GM12878 (cell line): ENCODE data around the gene STK4. TPM values are rescaled to one million over a fixed set of nuclear protein-coding genes. Genes with fewer than 3 reads are reported as not detected.
A peak's percentile ranks its signal among the peaks of the same experiment; 100 is the strongest.

ENCODE experiments used
- ATAC-seq: fragments of 200-7000 bp; cut with Tn5 transposase; 3 replicates; pipeline ENCODE4 v1.9.1; 2020; ENCODE audit warnings: mild to moderate bottlenecking, moderate library complexity
- BruUV-seq: library from RNA; stranded (reverse); fragments of 400-500 nt; replicated peaks from 2 replicates; lab custom pipeline; 2021; lab: Mats Ljungman, UMichigan
- CTCF ChIA-PET: fragments of 300-600 bp; sonication (Branson Sonifier 250); formaldehyde crosslinking; extraction: SDS; loops from one replicate; lab custom pipeline; 2021; ENCODE audit warnings: inconsistent platforms; lab: Yijun Ruan, JAX
- POLR2A ChIA-PET: fragments of 350-600 bp; formaldehyde crosslinking; extraction: SDS; loops from one replicate; lab custom pipeline; 2021; ENCODE audit warnings: inconsistent platforms; lab: Charles Lee
- RAD21 ChIA-PET: fragments of 300-600 bp; sonication (Branson Sonifier 250); formaldehyde crosslinking; loops from one replicate; lab custom pipeline; 2023; ENCODE audit warnings: antibody characterized with exemption; ENCODE audit not compliant: unreplicated experiment; lab: Charles Lee
- SMC1A ChIA-PET: fragments of 300-600 bp; sonication (Branson Sonifier 250); formaldehyde crosslinking; loops from one replicate; lab custom pipeline; 2023; ENCODE audit not compliant: unreplicated experiment, uncharacterized antibody; lab: Charles Lee
- DNase-seq: peaks from one replicate; pipeline ENCODE4 v3.0.0-alpha.2; 2011; ENCODE audit warnings: low read depth, low spot score
- FAIRE-seq: peaks from 3 replicates; lab custom pipeline; 2011; peaks lifted over from hg19 to GRCh38; lab: Jason Lieb, UNC
- H2AFZ ChIP-seq: 2 replicates; pipeline ENCODE4 v1.6.0; 2011; ENCODE audit warnings: low read depth, low read length, control low read depth; ENCODE audit not compliant: control insufficient read depth
- H3K27ac ChIP-seq: 2 replicates; pipeline ENCODE4 v1.5.1; 2011; ENCODE audit warnings: control low read depth; ENCODE audit not compliant: control insufficient read depth, insufficient read depth
- H3K27me3 ChIP-seq, 2 experiments: replicated peaks in 1 of 2; 2 replicates each; pipeline versions ENCODE4 v1.6.0 to v1.6.1; 2011; ENCODE audit warnings: low read length in 1 of 2; ENCODE audit not compliant: control insufficient read depth in 2 of 2, insufficient read depth in 2 of 2
- H3K36me3 ChIP-seq, 2 experiments: 2 replicates each; pipeline ENCODE4 v1.5.1; 2011; ENCODE audit warnings: low read length in 1 of 2; ENCODE audit not compliant: control insufficient read depth in 2 of 2, insufficient read depth in 2 of 2
- H3K4me1 ChIP-seq: 2 replicates; pipeline ENCODE4 v1.6.1; 2011; ENCODE audit warnings: mild to moderate bottlenecking, low read length, moderate library complexity, mixed read lengths; ENCODE audit not compliant: control insufficient read depth, insufficient read depth
- H3K4me2 ChIP-seq: 2 replicates; pipeline ENCODE4 v1.6.0; 2011; ENCODE audit warnings: control low read depth; ENCODE audit not compliant: control insufficient read depth, insufficient read depth
- H3K4me3 ChIP-seq: fragments of 200-600 bp; sonication (generic); 2 replicates; pipeline ENCODE4 v1.5.1; 2016
- H3K79me2 ChIP-seq: 2 replicates; pipeline ENCODE4 v1.6.0; 2011; ENCODE audit warnings: low read length; ENCODE audit not compliant: control insufficient read depth, insufficient read depth
- H3K9ac ChIP-seq: 2 replicates; pipeline ENCODE4 v1.8.0; 2011; ENCODE audit warnings: low read length, control low read depth, mixed read lengths; ENCODE audit not compliant: control insufficient read depth, insufficient read depth
- H3K9me3 ChIP-seq: replicated peaks from 3 replicates; pipeline ENCODE4 v1.5.1; 2011; ENCODE audit warnings: mild to moderate bottlenecking, low read length; ENCODE audit not compliant: control insufficient read depth, insufficient read depth
- H4K20me1 ChIP-seq: 2 replicates; pipeline ENCODE4 v1.6.0; 2011; ENCODE audit not compliant: control insufficient read depth, insufficient read depth
- POLR2A ChIP-seq: IDR thresholded peaks from 2 replicates; pipeline ENCODE4 v1.6.1; 2011; ENCODE audit warnings: low read depth, mild to moderate bottlenecking, low read length
- WGBS: methylation state at CpG from one replicate; pipeline ENCODE4 v1.1.6; 2016; ENCODE audit warnings: low lambda C conversion rate; ENCODE audit not compliant: insufficient replicate concordance, insufficient coverage; ENCODE audit errors: missing lambda C conversion rate; 5-methylcytosine and 5-hydroxymethylcytosine counted together
- in situ Hi-C: fragments of 300-500 bp; cut with MboI; formaldehyde crosslinking; loops from 9 replicates; pipeline ENCODE4 v1.14.3; 2018; ENCODE audit warnings: mixed read lengths
- intact Hi-C: fragments of 100-400 bp; cut with micrococcal nuclease; formaldehyde crosslinking; loops from one replicate; pipeline ENCODE4 v1.14.2; 2022; ENCODE audit not compliant: unreplicated experiment
- polyA plus RNA-seq, 11 experiments: library from polyadenylated mRNA; depleted of rRNA in 4 of 11; unstranded in 6 of 11; stranded (reverse) in 5 of 11; fragments of >200 nt; fragmentation: Nextera tagmentation in 4 of 11; fragmentation: Illumina TruSeq in 1 of 11; extraction: Ambion mirVana in 4 of 11; extraction: Trizol in 1 of 11; gene quantifications; 1 replicate in 1 of 11; 2 replicates in 10 of 11; pipeline versions ENCODE4 v1.2.1 to v1.2.3, GENCODE V29; 2011 to 2016; ENCODE audit warnings: inconsistent platforms in 2 of 11, missing spikeins in 2 of 11, low read depth in 1 of 11
- total RNA-seq, 4 experiments: library from RNA; depleted of rRNA in 3 of 4; stranded (reverse); fragments of >200 nt in 3 of 4; fragmentation: Illumina TruSeq in 1 of 4; extraction: Trizol in 1 of 4; gene quantifications; 2 replicates each; pipeline versions ENCODE4 v1.2.1 to v1.2.3, GENCODE V29; 2013 to 2021
- TF ChIP-seq, protein P1 (sequence below): fragments of 150-350 bp; IDR thresholded peaks from 2 replicates; pipeline ENCODE4 v1.6.1; 2016; ENCODE audit warnings: low read depth, low read length
- TF ChIP-seq, protein P2 (sequence below): fragments of 450-650 bp; IDR thresholded peaks from 2 replicates; pipeline ENCODE4 v1.6.1; 2018; ENCODE audit warnings: mild to moderate bottlenecking, low read depth, moderate library complexity; ENCODE audit not compliant: partially characterized antibody

The STK4 gene
- total and polyA plus RNA-seq, 10 of the 15 experiments (the other 5 are each of a cell fraction or from before 2014, with no cell fraction given) = 24.0 to 135 (median 89.7) TPM

DNA sequence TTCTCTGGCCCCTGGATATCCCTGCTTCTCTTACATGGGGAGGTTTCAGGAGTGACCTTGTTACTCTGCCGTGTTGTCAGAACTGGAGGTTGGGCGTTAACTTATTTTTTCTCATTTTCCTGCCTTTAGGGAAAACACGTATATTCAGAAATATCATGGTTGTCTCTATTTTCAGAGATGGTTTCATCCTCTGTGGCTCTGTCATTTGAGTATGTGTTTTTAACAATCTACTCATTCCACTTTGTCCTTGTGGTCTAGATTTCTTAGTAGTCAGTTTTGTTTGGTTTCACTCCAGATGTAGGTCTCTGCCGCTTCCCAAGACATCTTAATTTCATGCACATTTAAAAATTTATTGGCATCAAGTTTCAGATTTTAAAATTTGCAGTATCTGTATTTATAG, 88.7 kb downstream of the STK4 start (continued):
- TF ChIP-seq, protein P1, sequence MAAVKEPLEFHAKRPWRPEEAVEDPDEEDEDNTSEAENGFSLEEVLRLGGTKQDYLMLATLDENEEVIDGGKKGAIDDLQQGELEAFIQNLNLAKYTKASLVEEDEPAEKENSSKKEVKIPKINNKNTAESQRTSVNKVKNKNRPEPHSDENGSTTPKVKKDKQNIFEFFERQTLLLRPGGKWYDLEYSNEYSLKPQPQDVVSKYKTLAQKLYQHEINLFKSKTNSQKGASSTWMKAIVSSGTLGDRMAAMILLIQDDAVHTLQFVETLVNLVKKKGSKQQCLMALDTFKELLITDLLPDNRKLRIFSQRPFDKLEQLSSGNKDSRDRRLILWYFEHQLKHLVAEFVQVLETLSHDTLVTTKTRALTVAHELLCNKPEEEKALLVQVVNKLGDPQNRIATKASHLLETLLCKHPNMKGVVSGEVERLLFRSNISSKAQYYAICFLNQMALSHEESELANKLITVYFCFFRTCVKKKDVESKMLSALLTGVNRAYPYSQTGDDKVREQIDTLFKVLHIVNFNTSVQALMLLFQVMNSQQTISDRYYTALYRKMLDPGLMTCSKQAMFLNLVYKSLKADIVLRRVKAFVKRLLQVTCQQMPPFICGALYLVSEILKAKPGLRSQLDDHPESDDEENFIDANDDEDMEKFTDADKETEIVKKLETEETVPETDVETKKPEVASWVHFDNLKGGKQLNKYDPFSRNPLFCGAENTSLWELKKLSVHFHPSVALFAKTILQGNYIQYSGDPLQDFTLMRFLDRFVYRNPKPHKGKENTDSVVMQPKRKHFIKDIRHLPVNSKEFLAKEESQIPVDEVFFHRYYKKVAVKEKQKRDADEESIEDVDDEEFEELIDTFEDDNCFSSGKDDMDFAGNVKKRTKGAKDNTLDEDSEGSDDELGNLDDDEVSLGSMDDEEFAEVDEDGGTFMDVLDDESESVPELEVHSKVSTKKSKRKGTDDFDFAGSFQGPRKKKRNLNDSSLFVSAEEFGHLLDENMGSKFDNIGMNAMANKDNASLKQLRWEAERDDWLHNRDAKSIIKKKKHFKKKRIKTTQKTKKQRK = no peak

DNA sequence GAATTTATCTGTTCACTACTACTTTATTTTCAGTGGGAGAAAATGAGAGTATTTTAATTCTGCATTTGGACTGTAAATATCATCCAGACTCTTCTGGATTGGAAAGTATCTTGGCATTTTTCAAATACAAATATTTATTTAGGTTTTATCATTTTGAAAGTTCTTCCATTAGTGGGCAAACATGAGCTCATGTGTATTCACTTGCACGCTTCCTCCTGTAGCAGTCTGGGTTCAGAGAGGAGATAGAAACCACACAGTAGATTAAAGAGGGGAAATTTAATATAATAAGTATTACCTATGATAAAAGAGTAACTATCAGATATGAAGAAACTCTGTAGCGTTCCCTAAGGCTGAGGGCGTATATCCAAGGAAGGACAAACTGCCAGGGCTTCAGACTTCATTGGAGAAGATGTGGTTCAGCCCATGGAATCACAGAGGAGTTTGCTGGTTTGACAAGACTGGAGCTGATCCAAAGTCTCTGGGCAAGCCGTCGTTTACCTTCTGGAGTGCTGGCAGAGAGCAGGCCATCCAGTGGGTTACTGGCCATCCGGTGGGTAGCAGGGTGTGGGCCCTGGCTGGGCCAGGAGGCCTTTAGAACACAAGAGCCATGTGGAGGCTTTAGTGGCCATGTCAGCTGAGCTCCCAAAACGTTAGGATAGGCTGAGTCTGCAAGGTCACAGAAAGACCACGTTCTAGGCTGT, 90.3 kb downstream of the STK4 start:
- H3K4me2 ChIP-seq = no peak overlapping the region
- BruUV-seq = no TSS peak
- ChIA-PET RAD21 (interaction anchor here (3.3 kb wide), 1 partner anchor 13 kb away, joined by 15 read pairs; no protein-coding TSS in a partner anchor), CTCF (interaction anchor here (1.0 to 1.5 kb wide), 3 partner anchors 13 to 237 kb away, joined by 3 read pairs; no protein-coding TSS in a partner anchor), POLR2A (interaction anchor here (1.3 to 1.4 kb wide), 2 partner anchors 12 to 23 kb away, joined by 3 read pairs; no protein-coding TSS in a partner anchor), SMC1A (interaction anchor here (1.0 kb wide), 1 partner anchor 27 kb away, joined by 3 read pairs; no protein-coding TSS in a partner anchor)
- H2AFZ ChIP-seq = no peak overlapping the region
- intact Hi-C loops (no loop called here), in situ Hi-C loops (no loop called here)
- no peak overlapping the region for H3K4me3 ChIP-seq
- peaks cover 11% of the 10 kb centered on the region for H3K79me2 ChIP-seq
- H3K9me3 ChIP-seq = no peaks in the 10 kb centered on the region
- H3K9ac ChIP-seq = no peak overlapping the region
- peaks cover 6 to 19% of the 10 kb centered on the region in 2 experiments for H3K36me3 ChIP-seq
- DNase-seq (no peak), FAIRE-seq (no peak), ATAC-seq (no peak)
- H3K4me1 ChIP-seq = peaks cover 27% of the 10 kb centered on the region
- no peaks in the 10 kb centered on the region for H3K27me3 ChIP-seq
- 81% methylated on average over 8 of the region's 8 CpGs for WGBS
- TF ChIP-seq, protein P2, sequence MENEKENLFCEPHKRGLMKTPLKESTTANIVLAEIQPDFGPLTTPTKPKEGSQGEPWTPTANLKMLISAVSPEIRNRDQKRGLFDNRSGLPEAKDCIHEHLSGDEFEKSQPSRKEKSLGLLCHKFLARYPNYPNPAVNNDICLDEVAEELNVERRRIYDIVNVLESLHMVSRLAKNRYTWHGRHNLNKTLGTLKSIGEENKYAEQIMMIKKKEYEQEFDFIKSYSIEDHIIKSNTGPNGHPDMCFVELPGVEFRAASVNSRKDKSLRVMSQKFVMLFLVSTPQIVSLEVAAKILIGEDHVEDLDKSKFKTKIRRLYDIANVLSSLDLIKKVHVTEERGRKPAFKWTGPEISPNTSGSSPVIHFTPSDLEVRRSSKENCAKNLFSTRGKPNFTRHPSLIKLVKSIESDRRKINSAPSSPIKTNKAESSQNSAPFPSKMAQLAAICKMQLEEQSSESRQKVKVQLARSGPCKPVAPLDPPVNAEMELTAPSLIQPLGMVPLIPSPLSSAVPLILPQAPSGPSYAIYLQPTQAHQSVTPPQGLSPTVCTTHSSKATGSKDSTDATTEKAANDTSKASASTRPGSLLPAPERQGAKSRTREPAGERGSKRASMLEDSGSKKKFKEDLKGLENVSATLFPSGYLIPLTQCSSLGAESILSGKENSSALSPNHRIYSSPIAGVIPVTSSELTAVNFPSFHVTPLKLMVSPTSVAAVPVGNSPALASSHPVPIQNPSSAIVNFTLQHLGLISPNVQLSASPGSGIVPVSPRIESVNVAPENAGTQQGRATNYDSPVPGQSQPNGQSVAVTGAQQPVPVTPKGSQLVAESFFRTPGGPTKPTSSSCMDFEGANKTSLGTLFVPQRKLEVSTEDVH = no peak
- 0 out of 2 replicates have a peak, but pooled peaks have one; percentile 15 for TF ChIP-seq POLR2A
- H4K20me1 ChIP-seq = no peaks in the 10 kb centered on the region; the same call in 1 of the 2 replicates
- no peak overlapping the region for H3K27ac ChIP-seq
